ENCODE measurements around the gene PDE5A. TPM values are rescaled to one million over a fixed set of nuclear protein-coding genes. Genes with fewer than 3 reads are reported as not detected.

The PDE5A gene
- total RNA-seq, 2 donors from 2014 or later = 6.7 to 43.2 TPM

- ATAC-seq = no peak
- H3K27ac Mint-ChIP-seq = no peak overlapping the region
- H3K4me3 Mint-ChIP-seq = no peak overlapping the region
- H3K9me3 ChIP-seq (ENCODE audit: control insufficient read depth, low read length, poor library complexity, severe bottlenecking) = no peaks in the 10 kb centered on the region
- H3K27me3 Mint-ChIP-seq = no peaks in the 10 kb centered on the region
- no peaks in the 10 kb centered on the region for H3K4me1 Mint-ChIP-seq
- peaks cover 2% of the 10 kb centered on the region for H3K36me3 Mint-ChIP-seq (ENCODE audit: low read depth)
- DNase-seq = no peak
Observed at GRCh38 chr4:119543187-119543586, 85.4 kb downstream of the PDE5A start.

GRCh38 chr4:119540249-119540648 is 88.4 kb downstream of the PDE5A start:
- Mint-ChIP-seq H3K4me3 (no peak overlapping the region), H3K4me1 (no peaks in the 10 kb centered on the region), H3K27me3 (no peaks in the 10 kb centered on the region), H3K27ac (no peak overlapping the region), H3K36me3 (ENCODE audit: low read depth) (peaks cover 5% of the 10 kb centered on the region)
- DNase-seq (no peak), ATAC-seq (no peak)
- H3K9me3 ChIP-seq (ENCODE audit: control insufficient read depth, low read length, poor library complexity, severe bottlenecking) = no peaks in the 10 kb centered on the region

- Mint-ChIP-seq H3K4me3 (no peak overlapping the region), H3K4me1 (no peaks in the 10 kb centered on the region), H3K27ac (peak overlapping the region; percentile 14), H3K36me3 (ENCODE audit: low read depth) (peaks cover 7% of the 10 kb centered on the region), H3K27me3 (no peaks in the 10 kb centered on the region)
- no peaks in the 10 kb centered on the region for H3K9me3 ChIP-seq (ENCODE audit: control insufficient read depth, low read length, poor library complexity, severe bottlenecking)
- no peak for DNase-seq
- no peak for ATAC-seq
Observed at GRCh38 chr4:119537586-119537985, 91.0 kb downstream of the PDE5A start.

DNA sequence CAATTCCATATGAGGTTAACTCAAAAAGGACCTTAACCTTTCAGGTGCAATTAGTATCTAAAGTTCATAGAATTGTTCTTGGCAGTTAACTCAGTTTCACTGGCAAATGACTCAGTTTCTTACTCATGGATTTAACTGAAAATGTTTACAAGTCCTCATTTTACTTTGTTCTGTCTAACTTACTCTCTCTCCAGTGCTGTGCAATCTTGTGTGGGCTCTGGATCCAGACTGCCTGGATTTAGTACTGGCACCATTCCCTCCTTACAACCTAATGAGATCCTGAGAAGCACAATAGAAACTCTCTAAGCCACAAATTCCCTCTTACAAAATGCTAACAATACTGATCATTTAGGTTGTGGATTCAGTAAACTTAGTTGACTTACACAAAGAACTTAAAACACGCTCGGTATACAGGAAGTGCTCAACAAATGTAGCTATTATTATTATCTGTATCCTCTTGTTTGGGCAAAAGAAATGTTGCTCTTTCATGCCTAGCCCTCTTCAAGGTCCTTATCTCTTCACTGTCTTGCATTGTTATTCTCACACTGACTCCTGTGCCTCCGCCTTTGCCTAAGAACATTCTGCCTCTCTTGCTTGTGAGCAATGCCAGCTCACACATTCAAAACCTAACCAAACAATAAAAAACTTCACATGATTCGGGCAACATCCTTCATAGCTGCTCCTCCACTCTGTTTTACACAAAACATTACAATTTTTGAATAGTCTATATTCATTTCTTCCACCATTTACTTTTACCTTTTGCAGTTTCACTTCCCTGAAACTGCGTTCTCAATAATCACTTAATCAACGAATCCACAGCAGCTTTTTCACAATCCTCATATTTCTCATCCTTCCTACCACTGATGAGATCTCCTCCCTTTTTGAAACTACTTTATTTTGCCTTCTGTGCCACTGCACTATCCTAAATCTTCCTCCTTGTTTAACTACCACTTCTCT is 91.8 kb downstream of the PDE5A start:
- no peak for ATAC-seq
- Mint-ChIP-seq H3K27ac (no peak overlapping the region), H3K27me3 (no peaks in the 10 kb centered on the region), H3K4me3 (no peak overlapping the region), H3K4me1 (no peaks in the 10 kb centered on the region), H3K36me3 (ENCODE audit: low read depth) (peaks cover 7% of the 10 kb centered on the region)
- DNase-seq = no peak
- H3K9me3 ChIP-seq (ENCODE audit: control insufficient read depth, low read length, poor library complexity, severe bottlenecking) = no peaks in the 10 kb centered on the region

GRCh38 chr4:119532319-119532718 is 96.3 kb downstream of the PDE5A start:
- no peaks in the 10 kb centered on the region for H3K4me1 Mint-ChIP-seq
- no peaks in the 10 kb centered on the region for H3K9me3 ChIP-seq (ENCODE audit: control insufficient read depth, low read length, poor library complexity, severe bottlenecking)
- no peaks in the 10 kb centered on the region for H3K27me3 Mint-ChIP-seq
- H3K4me3 Mint-ChIP-seq = no peak overlapping the region
- DNase-seq (no peak), ATAC-seq (no peak)
- H3K27ac Mint-ChIP-seq = no peak overlapping the region
- H3K36me3 Mint-ChIP-seq (ENCODE audit: low read depth) = peaks cover 3% of the 10 kb centered on the region

DNA sequence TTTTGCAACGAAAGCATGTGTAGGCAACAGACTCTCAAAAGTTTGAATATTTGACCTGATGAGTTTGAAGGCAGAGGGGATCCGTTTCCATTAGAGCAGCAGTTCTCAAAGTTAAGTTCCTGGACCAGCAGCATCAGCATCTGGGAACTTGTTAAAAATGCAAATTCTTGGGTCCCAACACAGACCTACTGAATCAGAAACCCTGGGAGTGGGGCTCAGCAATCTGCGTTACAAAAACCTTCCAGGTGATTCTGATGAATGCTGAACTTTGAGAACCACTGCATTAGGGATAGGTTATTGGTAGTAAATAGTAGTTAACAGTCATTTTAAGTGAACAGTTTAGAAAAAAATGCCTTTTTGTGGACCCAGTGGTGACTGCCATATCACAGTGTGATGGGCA is 98.8 kb downstream of the PDE5A start:
- DNase-seq (no peak), ATAC-seq (no peak)
- Mint-ChIP-seq H3K4me3 (no peak overlapping the region), H3K4me1 (no peaks in the 10 kb centered on the region), H3K36me3 (ENCODE audit: low read depth) (peaks cover 2% of the 10 kb centered on the region), H3K27ac (no peak overlapping the region), H3K27me3 (no peaks in the 10 kb centered on the region)
- H3K9me3 ChIP-seq (ENCODE audit: control insufficient read depth, low read length, poor library complexity, severe bottlenecking) = no peaks in the 10 kb centered on the region

DNA sequence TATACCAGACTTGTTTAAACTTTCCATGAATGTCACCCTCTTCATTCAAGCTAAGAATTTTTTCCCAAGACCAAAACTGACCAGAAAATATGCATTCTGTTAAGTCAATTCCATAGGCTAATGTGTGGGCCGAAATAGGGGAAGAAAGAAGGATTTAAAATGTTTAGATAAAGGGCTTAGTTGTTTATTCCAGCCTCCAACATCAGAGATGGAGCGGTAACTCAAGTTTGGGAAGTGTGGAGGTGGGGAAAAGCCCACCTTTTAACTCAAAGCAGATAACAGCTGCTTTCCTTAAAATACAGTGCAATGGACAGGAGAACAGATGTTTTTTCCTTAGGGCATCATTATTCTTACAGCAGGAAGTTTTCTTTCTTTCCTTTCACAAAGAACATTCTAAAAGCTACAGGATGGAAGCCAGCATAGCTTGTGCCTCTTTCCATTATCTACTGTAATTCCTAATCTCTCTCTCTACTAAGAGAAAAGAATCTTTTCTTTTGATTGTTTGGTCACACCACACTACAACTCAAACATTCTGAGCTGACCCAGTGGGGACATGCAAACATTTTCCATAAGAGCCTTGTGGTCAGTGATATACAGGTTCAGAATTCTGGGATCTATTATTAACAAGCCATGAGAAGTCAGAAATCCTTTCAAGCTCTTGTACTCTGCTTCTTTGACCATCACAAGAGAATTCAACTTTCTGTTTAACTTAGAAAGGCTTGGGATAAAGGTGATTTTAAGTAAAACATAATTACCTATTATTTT is 101.6 kb downstream of the PDE5A start:
- no peak overlapping the region for H3K4me3 Mint-ChIP-seq
- DNase-seq (no peak), ATAC-seq (no peak)
- H3K4me1 Mint-ChIP-seq = no peaks in the 10 kb centered on the region
- no peaks in the 10 kb centered on the region for H3K36me3 Mint-ChIP-seq (ENCODE audit: low read depth)
- no peaks in the 10 kb centered on the region for H3K27me3 Mint-ChIP-seq
- H3K27ac Mint-ChIP-seq = no peak overlapping the region
- H3K9me3 ChIP-seq (ENCODE audit: control insufficient read depth, low read length, poor library complexity, severe bottlenecking) = no peaks in the 10 kb centered on the region

GRCh38 chr4:119525771-119526712 is 102.6 kb downstream of the PDE5A start:
- H3K36me3 Mint-ChIP-seq (ENCODE audit: low read depth) = no peaks in the 10 kb centered on the region
- no peak overlapping the region for H3K4me3 Mint-ChIP-seq
- ATAC-seq (no peak), DNase-seq (no peak)
- H3K27me3 Mint-ChIP-seq = no peaks in the 10 kb centered on the region
- no peaks in the 10 kb centered on the region for H3K9me3 ChIP-seq (ENCODE audit: control insufficient read depth, low read length, poor library complexity, severe bottlenecking)
- H3K27ac Mint-ChIP-seq = no peak overlapping the region
- no peaks in the 10 kb centered on the region for H3K4me1 Mint-ChIP-seq

DNA sequence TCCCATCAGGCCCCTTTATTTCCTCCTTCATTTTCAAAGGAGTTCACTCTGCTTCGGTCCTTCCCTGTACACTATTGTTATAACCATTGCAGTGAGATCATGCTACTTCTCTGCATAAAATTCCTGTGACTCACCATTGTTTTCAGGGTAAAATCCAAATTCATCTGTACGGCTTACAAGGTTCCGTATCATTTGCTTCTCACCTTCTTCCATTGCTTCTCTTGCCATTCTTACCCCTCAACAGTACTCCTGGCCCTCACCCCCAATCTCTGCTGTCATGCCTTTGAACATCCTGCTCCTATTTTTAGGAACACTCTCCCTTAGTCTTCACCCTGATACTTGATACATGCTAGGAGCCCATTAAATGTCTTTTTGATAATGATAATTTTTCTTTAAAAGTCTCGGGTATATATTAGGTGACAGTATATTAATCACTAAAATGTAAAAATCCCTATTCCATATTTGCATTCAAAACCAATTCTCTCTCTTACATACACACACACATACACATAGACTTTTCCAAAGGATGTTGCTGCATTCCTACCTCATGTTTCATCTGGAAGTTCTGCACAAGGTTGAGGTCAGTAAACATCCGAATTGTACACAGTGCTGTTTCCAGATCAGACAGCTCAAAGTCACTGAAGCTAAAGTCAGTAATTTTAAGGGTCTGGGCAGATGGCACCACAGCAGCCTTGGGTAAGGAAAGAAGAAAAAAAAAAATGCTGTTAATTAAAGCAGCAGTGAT is 103.4 kb downstream of the PDE5A start:
- DNase-seq (no peak), ATAC-seq (no peak)
- no peaks in the 10 kb centered on the region for H3K4me1 Mint-ChIP-seq
- no peaks in the 10 kb centered on the region for H3K36me3 Mint-ChIP-seq (ENCODE audit: low read depth)
- H3K27ac Mint-ChIP-seq = no peak overlapping the region
- no peak overlapping the region for H3K4me3 Mint-ChIP-seq
- no peaks in the 10 kb centered on the region for H3K9me3 ChIP-seq (ENCODE audit: control insufficient read depth, low read length, poor library complexity, severe bottlenecking)
- no peaks in the 10 kb centered on the region for H3K27me3 Mint-ChIP-seq

- Mint-ChIP-seq H3K4me3 (no peak overlapping the region), H3K4me1 (no peaks in the 10 kb centered on the region), H3K27ac (no peak overlapping the region), H3K27me3 (no peaks in the 10 kb centered on the region), H3K36me3 (ENCODE audit: low read depth) (no peaks in the 10 kb centered on the region)
- ATAC-seq (no peak), DNase-seq (no peak)
- H3K9me3 ChIP-seq (ENCODE audit: control insufficient read depth, low read length, poor library complexity, severe bottlenecking) = no peaks in the 10 kb centered on the region
Observed at GRCh38 chr4:119523399-119523798, 105.2 kb downstream of the PDE5A start.

GRCh38 chr4:119521268-119521667 is 107.3 kb downstream of the PDE5A start:
- no peak for ATAC-seq
- H3K4me1 Mint-ChIP-seq = no peaks in the 10 kb centered on the region
- H3K36me3 Mint-ChIP-seq (ENCODE audit: low read depth) = no peaks in the 10 kb centered on the region
- H3K4me3 Mint-ChIP-seq = no peak overlapping the region
- no peak for DNase-seq
- H3K9me3 ChIP-seq (ENCODE audit: control insufficient read depth, low read length, poor library complexity, severe bottlenecking) = no peaks in the 10 kb centered on the region
- H3K27me3 Mint-ChIP-seq = no peaks in the 10 kb centered on the region
- no peak overlapping the region for H3K27ac Mint-ChIP-seq

GRCh38 chr4:119518915-119519410 is 109.6 kb downstream of the PDE5A start:
- no peaks in the 10 kb centered on the region for H3K9me3 ChIP-seq (ENCODE audit: control insufficient read depth, low read length, poor library complexity, severe bottlenecking)
- no peaks in the 10 kb centered on the region for H3K27me3 Mint-ChIP-seq
- H3K4me3 Mint-ChIP-seq = no peak overlapping the region
- no peaks in the 10 kb centered on the region for H3K36me3 Mint-ChIP-seq (ENCODE audit: low read depth)
- DNase-seq (no peak), ATAC-seq (no peak)
- no peaks in the 10 kb centered on the region for H3K4me1 Mint-ChIP-seq
- no peak overlapping the region for H3K27ac Mint-ChIP-seq
